Measurements from ENCODE around the gene PRSS12.
"Not testable (repeated sequence)": the region's sequence is repeated elsewhere in the genome, so short reads cannot be mapped to it uniquely, and the experiment has no call there.

The PRSS12 gene, protein sequence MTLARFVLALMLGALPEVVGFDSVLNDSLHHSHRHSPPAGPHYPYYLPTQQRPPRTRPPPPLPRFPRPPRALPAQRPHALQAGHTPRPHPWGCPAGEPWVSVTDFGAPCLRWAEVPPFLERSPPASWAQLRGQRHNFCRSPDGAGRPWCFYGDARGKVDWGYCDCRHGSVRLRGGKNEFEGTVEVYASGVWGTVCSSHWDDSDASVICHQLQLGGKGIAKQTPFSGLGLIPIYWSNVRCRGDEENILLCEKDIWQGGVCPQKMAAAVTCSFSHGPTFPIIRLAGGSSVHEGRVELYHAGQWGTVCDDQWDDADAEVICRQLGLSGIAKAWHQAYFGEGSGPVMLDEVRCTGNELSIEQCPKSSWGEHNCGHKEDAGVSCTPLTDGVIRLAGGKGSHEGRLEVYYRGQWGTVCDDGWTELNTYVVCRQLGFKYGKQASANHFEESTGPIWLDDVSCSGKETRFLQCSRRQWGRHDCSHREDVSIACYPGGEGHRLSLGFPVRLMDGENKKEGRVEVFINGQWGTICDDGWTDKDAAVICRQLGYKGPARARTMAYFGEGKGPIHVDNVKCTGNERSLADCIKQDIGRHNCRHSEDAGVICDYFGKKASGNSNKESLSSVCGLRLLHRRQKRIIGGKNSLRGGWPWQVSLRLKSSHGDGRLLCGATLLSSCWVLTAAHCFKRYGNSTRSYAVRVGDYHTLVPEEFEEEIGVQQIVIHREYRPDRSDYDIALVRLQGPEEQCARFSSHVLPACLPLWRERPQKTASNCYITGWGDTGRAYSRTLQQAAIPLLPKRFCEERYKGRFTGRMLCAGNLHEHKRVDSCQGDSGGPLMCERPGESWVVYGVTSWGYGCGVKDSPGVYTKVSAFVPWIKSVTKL

DNA sequence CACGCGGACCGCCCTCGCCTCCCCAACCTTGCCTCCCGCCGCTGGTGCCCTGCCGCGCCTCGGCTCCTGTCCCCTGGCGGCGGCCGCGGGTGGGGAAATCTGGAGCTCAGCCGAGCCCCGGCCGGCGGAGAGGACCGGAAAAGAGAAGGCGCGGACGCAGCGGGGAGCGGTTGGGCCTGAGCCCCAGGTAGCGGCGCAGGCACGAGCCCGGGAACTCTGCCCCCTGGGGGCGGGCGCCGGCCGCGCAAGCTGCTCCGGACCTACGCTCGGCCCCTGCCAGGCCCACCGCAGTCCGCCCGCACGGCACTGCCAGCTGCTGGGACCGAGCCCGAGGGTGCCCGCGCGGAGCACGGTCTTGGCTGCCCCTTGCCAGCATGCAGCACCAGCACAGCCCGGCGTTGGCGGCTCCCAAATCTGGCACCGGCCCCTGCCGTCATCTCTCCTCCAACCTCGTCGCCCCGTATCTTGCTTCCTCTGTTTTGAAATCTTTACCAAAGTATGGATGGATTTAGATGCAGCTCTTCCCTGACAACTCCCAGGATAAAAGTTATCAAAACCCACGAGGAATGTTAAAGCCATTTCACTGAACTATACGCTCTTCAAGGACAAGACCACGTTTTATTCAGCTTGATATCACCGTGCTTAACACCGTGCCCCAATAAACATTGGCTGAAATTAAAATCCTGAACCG, at the start of gene PRSS12:
Gene PRSS12 (minus strand): TSS at position 161 of the 691 bp plus-strand sequence. CDS start 283 bp downstream, outside the sequence.
- DNase-seq = peak; percentile 58

DNA sequence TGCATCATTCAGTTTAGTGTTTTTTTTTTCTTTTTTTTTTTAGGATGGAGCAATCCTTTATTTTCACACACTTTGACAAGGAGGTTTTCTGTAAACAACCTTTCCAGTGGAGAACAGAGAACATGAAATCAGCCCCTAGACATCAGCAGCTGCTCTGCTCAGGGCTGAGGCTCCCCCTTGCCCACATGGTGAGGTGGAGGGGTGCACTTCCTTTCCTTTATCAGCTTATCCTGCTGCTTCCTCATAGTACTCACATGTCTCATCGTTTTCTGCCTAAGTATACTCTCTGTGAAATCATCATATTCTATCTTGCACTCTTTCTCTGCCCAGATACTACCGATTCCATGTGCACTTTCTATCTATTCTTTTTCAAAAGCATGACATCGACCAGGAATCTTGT, 47.6 kb upstream of the PRSS12 start:
- no peak for DNase-seq

DNA sequence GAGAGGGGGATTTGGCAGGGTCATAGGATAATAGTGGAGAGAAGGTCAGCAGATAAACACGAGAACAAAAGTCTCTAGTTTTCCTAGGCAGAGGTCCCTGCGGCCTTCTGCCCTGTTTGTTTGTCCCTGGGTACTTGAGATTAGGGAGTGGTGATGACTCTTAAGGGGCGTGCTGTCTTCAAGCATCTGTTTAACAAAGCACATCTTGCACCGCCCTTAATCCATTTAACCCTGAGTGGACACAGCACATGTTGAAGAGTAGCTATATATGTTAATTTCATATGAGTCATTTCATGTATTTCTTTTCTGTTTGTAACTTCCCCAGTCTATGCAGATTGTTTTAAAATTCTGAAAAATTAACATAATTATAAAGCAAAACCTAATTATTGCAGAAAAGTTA, 47.1 kb upstream of the PRSS12 start:
- not testable (repeated sequence) for DNase-seq

DNA sequence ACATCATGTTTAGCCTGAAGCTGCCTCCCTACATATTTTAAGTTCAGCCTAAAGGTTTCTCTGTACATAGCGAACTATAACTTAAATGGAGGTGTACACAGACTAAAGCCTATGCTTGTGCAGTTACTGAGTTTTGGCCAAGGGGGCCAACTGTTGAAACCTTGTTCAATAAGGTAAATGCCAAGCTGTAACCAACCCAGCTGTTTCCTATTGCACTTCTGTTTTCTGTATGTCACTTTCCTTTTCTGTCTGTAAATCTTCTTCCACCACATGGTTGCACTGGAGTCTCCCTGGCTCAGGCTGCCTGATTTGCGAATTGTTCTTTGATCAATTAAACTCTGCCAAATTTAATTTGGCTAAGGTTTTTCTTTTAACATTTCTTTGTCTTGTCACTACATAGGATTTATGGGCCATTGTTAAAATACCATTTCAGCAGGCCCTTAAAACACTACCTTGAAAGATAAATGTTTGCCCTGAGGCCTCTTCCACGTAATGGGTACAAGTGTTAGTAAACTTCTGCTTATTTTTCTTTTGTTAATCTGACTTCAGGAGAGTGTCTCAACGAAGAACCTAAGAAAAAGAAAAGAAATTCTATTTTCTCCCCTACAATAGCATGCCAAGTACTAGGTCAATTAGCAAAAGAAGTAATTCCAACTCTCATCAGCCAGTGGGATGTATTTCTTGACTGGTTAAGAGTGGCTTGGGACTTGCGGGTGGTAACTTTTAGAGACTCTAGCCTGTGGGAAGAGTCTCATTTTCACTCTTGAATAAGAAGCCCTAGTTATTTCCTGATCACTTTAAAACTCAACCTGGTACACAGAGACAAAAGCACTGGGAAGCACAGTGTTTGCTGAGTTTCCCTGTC, 45.7 kb upstream of the PRSS12 start:
- DNase-seq = no peak

DNA sequence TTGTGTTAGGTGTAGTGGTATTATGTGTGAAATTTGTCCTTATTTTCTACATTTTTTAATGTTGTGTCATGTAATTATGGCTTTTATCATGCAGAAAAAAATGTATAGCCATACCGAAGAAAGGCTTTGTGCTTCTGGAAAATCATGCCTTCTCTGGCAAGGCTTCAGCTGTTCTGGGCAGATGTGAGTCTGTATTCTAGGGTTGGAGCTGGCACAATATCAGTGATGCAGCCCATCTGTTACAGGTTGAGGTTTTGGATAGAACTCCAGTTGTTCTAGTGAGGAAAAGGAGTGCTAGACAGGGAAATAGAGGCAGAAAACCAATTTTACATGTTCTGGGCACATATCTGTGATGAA, 44.8 kb upstream of the PRSS12 start:
- no peak for DNase-seq

DNA sequence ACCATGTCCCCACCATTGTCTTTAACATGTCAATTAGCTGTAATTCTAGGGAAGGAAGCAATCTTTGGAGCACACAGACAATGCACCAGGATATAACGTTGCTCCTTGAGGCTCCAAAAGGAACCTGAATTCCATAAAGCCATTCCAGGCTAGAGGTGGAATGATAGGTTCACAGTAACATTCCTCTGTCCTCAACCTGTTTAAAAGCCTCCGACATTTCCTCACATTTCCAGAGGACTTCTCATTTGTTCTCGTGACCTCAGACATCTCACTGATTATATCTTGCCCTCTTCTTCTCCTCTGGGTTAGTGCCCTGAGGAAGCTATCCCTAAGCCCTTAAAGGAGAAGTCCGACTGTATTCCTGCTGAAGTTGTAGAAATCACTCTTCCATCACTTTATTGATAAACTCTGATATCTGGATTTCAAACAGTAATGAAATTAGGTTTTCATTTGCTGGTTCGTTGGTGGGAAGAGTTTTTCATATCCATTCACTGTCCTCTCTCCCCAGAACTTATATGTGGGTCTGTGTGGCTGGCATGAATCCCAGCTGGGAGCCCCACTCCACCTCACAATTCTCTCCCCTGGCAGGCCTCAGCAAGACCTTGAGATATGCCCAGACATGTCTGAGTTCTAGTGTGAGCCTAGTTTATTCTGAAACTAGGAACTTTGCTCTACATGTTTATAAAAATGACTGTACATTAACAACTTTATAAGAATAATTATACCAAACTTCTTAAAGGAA, 44.2 kb upstream of the PRSS12 start:
- DNase-seq = no peak

DNA sequence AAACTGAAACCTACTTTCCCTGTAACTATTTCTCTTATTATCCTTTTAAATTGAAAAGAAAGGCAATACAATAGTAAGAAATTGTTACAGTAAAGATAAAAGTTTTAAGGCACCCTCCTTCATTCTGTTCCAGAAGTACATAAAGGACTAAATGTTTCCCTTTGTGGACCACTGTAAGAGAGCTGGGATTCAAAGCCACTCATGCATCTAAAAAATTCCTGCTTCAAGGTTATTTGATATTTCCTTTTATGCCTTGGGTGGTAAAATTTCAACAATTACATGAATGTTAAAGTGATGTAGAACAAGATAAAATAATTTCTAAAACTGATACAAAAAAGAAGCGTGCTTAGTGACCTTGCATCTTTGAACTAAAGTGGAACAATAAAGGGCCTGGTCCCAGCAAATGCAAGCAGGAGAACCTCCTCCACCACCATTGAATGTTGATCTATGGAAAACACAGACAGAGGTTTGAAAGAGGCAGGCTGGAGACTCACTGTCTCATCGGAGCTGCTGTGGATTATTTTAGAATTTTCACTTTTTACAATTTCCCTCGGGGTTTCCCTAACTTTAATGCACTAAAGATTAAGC, 42.3 kb upstream of the PRSS12 start:
- DNase-seq = no peak

DNA sequence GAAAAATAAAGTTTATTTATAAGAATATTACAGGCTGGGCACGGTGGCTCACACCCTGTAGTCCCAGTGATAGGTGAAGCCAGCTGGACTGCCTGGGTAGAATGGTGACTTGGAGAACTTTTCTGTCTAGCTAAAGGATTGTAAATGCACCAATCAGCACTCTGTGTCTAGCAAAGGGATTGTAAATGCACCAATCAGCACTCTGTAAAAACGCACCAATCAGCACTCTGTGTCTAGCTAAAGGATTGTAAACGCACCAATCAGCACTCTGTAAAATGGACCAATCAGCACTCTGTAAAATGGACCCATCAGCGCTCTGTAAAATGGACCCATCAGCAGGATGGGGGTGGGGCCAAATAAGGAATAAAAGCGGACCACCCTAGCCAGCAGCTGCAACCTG, 39.7 kb upstream of the PRSS12 start:
- not testable (repeated sequence) for DNase-seq

DNA sequence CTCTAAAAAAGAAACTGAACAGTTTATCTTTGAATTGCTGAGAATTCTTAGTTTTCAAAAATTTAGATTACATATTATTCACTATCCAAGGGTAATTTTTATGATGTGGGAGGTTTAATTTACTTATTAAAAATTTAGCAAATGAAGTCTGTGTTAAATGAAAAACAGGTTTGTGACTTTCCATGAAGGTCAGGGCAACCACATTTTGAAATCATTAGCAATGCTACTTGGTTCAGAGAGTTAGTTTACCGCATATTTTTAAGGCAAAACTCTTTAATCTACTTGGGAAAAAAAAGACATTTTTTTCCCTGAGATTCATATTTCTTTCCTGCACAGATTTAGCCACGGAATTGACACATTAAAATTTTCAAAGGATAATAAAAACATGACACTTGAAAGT, 37.3 kb upstream of the PRSS12 start:
- no peak for DNase-seq

DNA sequence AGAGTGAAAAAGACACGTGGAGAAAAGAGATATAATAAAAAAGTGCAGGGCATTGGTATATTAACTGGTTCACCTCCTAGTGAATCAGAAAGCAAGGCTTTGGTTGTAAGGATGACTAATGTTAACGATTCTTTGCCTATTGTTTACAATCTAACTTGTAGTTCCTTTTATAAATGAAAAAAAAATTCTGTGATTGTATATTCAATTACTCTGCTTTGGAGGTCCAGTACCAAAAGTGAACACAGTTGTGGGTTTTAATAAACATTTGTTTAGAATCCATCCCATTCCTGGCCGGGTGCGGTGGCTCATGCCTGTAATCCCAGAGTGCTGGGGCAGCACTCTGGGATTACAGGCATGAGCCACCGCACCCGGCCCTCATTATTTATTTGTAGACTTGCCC, 36.9 kb upstream of the PRSS12 start:
- DNase-seq = no peak

DNA sequence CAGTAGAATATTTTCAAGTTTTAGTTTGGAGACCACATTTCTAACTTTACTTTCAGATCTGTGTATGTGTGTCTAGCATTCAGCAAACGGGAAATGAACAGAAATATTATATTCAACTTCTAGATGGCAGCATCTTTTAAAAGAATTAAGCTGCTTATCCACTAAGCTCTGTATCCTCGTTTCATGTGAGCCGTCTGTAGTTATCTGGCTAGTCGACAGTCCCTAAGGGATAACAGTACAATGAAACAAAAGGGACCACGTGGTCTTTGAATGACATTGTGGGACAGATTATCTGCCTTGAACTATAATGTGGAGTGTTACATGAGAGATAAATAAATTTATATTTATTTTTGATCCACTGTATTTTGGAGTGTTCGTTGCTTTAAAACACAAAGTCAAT, 35.8 kb upstream of the PRSS12 start:
- no peak for DNase-seq

DNA sequence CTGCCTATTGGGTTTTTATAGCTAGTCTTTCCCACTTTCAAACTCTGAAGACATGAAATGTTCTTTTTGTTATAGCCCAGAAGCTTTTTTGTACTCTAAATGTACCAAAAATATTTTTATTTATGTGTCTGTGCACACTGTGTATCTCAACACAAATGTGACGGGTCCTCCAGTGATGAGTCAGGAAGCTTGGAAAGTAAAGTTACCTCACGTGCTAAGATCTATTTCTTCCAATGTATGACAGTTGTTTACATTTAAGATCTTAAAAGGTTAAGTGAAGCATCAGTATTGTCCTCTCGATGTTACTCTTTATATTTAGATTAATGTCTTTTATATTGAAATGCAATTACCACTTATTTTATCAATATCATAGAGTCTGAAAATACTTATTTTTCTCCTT, 29.1 kb upstream of the PRSS12 start:
- DNase-seq = no peak

DNA sequence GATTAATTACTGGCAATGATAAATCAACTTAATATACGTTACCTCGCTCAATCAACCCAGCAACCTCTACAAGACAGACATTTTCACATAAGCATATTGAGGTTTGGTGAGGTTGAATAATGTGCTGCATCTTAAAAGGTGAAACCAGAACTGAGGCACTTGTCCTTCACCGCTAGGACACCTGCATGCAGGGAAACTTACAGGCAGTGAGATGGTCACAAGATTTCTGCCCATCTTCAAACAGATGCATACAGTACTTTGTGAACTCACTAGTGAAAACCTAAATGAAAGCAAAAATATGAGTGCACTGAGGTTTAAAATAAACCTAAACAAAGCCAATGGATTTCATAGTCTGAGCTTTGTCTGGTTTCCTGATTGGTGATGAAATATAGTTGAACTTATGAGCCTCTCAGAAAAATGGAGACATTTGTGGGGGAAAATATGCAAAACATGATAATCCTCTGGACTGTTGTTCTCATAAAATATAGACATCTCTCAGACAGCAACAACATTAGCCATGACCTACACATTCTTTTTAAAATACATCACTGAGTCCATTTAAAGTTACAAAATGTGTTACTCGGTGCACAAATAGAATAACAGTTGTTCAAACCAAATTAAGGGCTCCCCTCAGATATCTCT, 20.9 kb upstream of the PRSS12 start:
- DNase-seq = no peak

DNA sequence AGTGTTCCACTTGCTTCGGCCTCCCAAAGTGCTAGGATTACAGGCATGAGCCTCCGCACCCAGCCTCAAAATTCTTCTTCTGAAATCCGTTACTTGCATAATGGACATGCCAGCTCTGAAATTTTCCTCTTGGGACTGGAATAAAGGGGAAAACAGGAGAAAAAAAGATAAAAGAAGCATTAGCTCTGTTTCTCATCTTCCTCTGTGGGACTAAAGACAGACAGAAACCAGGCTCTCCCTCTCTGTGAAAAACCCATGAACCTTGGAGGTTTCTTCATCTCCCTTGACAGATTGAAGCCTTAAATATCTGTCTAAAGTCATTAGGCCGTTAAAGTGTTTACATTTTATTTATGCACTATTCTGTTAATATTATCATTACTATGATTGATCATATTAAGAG, 19.4 kb upstream of the PRSS12 start:
- no peak for DNase-seq

DNA sequence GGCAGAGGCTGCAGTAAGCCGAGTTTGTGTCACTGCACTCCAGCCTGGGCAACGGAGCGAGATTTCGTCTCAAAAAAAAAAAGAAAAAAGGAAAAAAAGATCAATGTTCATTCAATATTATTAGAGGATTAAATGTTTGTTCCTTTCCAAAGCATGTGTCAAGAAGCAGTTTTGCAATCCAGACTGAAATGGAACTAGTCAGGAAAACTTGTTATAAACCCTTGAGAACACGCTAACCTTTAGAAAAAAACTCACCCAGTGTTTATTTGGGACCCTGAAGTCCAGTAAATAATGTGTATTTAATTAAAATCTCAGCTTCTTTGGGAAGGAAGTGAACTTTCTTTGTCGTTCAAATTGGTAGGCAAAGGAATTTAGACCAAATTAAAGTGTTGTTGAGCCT, 16.4 kb upstream of the PRSS12 start:
- DNase-seq = no peak

DNA sequence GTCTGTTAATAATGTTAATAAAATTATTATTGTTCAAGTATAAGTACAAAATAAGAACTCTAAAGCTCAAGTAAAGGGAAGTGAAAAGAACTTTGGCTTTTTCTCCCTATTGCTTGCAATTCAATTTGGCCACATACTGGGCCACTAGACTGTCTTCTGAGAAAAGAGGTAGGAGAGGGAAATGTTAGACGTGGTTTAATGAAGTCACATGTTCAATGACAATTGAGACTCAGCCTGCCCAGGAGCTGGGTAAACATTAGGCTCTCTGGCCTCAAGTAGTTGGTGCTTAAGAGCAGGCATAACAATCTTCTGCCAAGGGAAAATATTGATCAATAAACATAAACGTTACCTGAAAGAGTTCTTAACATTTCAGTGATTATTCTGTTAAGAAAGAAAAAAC, 15.1 kb upstream of the PRSS12 start:
- no peak for DNase-seq

DNA sequence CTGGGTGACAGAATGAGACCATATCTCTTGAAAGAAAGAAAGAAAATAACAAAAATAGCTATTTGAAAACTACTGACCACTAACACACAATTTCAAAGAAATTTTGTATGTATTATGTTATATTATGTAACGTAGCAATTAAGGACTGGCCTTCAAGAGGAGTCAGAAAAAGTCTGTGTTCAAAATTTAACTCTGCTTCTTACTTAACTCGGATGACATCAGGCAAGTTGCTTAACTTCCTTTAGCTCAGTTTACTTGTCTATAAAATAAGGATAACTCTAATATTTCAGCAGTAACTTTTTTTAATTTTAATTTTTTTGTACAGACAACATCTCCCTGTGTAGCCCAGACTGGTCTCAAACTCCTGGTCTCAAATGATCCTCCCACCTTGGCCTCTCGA, 14.6 kb upstream of the PRSS12 start:
- DNase-seq = no peak

DNA sequence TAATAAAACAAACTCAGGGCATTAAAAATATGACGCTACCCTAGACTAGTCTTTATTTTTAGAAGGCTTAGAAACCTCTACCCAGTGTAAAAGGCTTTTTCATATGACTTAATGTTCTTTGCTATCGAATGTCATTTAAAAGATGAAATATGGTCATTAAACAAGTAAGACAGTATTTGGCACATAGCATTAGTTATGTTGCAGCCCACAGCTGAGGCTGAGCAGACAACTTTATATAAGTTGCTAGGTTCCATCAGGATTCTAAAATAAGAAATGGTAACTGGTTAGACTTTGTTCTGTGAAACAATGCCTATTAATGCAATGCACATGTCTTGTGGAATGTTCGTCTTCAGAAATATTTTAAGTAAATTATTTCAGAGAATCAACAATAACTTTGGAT, 10.4 kb upstream of the PRSS12 start:
- DNase-seq = no peak

DNA sequence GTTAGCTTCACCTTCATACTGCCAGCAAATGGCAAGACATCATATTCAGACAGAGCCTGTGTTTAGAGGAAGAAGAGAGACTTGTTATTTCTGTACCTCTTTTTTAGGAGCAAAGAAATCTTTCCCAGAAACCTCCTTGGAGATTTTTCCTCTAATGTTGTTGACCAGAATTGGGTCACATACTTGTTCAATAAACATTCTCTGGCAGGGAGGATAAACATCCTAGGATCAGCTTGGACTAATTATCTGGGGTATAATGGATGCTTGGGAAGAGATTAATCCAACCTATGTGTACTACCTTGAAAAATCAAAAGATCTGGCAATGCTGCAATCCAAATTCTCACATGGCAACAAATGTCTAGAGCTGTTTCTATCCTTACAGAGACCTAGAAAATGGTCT, 8.4 kb upstream of the PRSS12 start:
- no peak for DNase-seq

DNA sequence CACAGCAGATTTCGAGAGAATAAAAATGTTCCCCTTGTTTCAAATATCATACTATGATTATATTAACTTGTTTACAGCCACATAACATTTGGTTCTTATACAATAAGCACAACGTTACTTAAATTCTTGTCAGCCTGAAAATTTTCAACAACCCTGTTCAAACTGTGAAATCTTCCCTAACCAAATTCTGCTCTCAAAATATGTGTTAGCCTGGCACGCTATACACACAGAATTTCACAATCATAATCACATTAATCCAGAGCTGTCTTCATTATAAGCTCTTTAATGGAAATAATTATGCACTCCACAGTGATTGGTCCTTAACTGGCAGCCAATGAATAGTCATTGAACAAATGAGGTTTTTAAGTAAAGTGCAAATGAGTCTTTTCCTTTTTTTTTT, 7.3 kb upstream of the PRSS12 start:
- DNase-seq = no peak

DNA sequence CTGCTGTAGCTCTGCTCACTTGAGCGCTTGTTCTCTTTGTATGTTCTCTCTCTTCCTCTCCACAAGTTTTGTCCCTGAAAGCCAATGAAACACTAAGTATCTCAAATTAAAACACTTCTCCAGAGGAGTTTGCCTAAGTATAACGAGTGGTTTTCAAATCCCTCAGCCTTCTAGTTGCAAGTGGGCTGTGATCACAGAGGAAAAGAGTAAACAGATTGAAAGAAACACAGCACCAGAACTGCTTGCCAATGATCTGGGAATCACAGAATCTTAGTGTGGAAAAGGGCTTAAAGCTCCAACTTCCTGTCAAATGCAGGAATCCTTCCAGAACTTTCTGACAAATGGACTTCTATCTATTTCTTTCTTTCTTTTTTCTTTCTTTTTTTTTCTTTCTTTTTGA, 4.8 kb upstream of the PRSS12 start:
- DNase-seq = no peak

All from stimulated activated CD4-positive, alpha-beta T cell treated with anti-CD3 and anti-CD28 coated beads, Interleukin-1b, Interleukin-23, amount 100 ng/mL, for 48 hours (primary cell).